Psoas muscle (tissue), 8 donors: ENCODE measurements around the gene GABRP. TPM values are rescaled to one million over a fixed set of nuclear protein-coding genes. Genes with fewer than 3 reads are reported as not detected.

Experiments used
- ATAC-seq, 4 donors: fragments of 200-7000 bp; cut with Tn5 transposase; one replicate each; pipeline ENCODE4 v1.9.1; 2020; ENCODE audit warnings: moderate library complexity in 3 of 4, mild to moderate bottlenecking in 2 of 4
- DNase-seq, 2 donors: peaks; one replicate each; pipeline ENCODE4 v3.0.0-alpha.2; 2020
- H3K27ac ChIP-seq: fragments of 200-600 bp; one replicate; pipeline ENCODE4 v1.8.0; 2022
- H3K27me3 ChIP-seq, 3 donors: fragments of 200-600 bp in 1 of 3; one replicate each; pipeline versions ENCODE4 v1.6.1 to v1.8.0; 2013 to 2022; ENCODE audit warnings: low read length in 2 of 3, mild to moderate bottlenecking in 2 of 3, moderate library complexity in 1 of 3; ENCODE audit not compliant: insufficient read depth in 3 of 3
- H3K36me3 ChIP-seq, 2 donors: fragments of 200-600 bp in 1 of 2; one replicate each; pipeline versions ENCODE4 v1.6.1 to v1.8.0; 2013 to 2022; ENCODE audit warnings: low read depth in 1 of 2, mild to moderate bottlenecking in 1 of 2, moderate library complexity in 1 of 2; ENCODE audit not compliant: insufficient read depth in 1 of 2
- H3K4me1 ChIP-seq: fragments of 200-600 bp; one replicate; pipeline ENCODE4 v1.8.0; 2022
- H3K4me3 ChIP-seq: fragments of 200-600 bp; one replicate; pipeline ENCODE4 v1.8.0; 2022; ENCODE audit warnings: mild to moderate bottlenecking
- H3K9me3 ChIP-seq: fragments of 200-600 bp; one replicate; pipeline ENCODE4 v1.8.0; 2022
- CTCF ChIP-seq: fragments of 200-600 bp; IDR thresholded peaks from one replicate; pipeline ENCODE4 v1.8.0; 2022; ENCODE audit warnings: antibody characterized with exemption
- WGBS, 3 donors: extraction: QIAGEN DNeasy Blood & Tissue Kit; methylation state at CpG; one replicate each; pipeline versions ENCODE4 v1.1.6 to v1.1.7; 2013; 5-methylcytosine and 5-hydroxymethylcytosine counted together
- intact Hi-C, 2 donors: fragments of 100-400 bp; cut with DNase I; formaldehyde crosslinking; loops; one replicate each; pipeline versions ENCODE4 v1.11.0 to v1.14.2; 2022
- polyA plus RNA-seq, 3 donors: library from polyadenylated mRNA; stranded (reverse); fragments of 200-250 nt; gene quantifications; one replicate each; pipeline ENCODE4 v1.2.3, GENCODE V29; 2013
- total RNA-seq, 4 donors: library from RNA; stranded (reverse); fragmentation: NEBNext Ultra II Directional in 2 of 4; extraction: Animal tissue kit (Norgen Biotek cat#: 25700) in 2 of 4; gene quantifications; one replicate each; pipeline versions ENCODE4 v1.2.1 to v1.2.4, GENCODE V29; 2021 to 2023
- donor health status: healthy with polysubstance abuse.
- donor health status: DM: no; HTN: no; CAD: no; lungs with moderate emphysema.
- donor health status: Bipolar disorder and iron deficiency.
- donor health status: healthy.
- donor health status: DM: yes; HTN: yes; CAD: no.
- donor health status: DM: no; HTN: no; CAD: no.
- donor health status: DM: no; HTN: no; CAD: no.
- donor health status: DM: yes; HTN: yes; CAD: no.

GABRP gene
- total and polyA plus RNA-seq, 7 donors: 0.01 to 0.08 (median 0.04) TPM; not detected in 4

- Histone ChIP-seq H3K4me1 (no peaks in the 10 kb centered on the region), H3K9me3 (no peaks in the 10 kb centered on the region), H3K27me3 (peaks cover 0 to 30% (median 8%) of the 10 kb centered on the region in 3 donors), H3K36me3 (no peaks in the 10 kb centered on the region), H3K27ac (no peak overlapping the region), H3K4me3 (no peak overlapping the region)
- TF ChIP-seq CTCF: peak; percentile 20
- intact Hi-C loops: loop anchor here in 1 of 2 donors (10.0 kb wide), 2 partner anchors 47 to 587 kb away; no protein-coding TSS in a partner anchor
- 82 to 86% (median 83%) methylated on average over 10 of the region's 10 CpGs for WGBS, 3 donors
- DNase-seq (no peak), ATAC-seq (no peak)
Measured at GRCh38 chr5:170747851-170748250, 35.7 kb upstream of the GABRP start.

GRCh38 chr5:170748951-170749471 lies 34.5 kb upstream of the GABRP start:
- intact Hi-C loops: loop anchor here in 1 of 2 donors (10.0 kb wide), 2 partner anchors 46 to 586 kb away; no protein-coding TSS in a partner anchor
- Histone ChIP-seq H3K27ac (no peak overlapping the region), H3K4me1 (no peaks in the 10 kb centered on the region), H3K9me3 (no peaks in the 10 kb centered on the region), H3K36me3 (no peaks in the 10 kb centered on the region), H3K4me3 (no peak overlapping the region), H3K27me3 (peaks cover 0 to 29% (median 7%) of the 10 kb centered on the region in 3 donors)
- ATAC-seq (no peak), DNase-seq (no peak)
- no peak for TF ChIP-seq CTCF
- 48 to 56% (median 55%) methylated on average over 13 of the region's 13 CpGs for WGBS, 3 donors

- no peak overlapping the region for H3K4me3 ChIP-seq
- no peak for ATAC-seq
- H3K4me1 ChIP-seq: no peaks in the 10 kb centered on the region
- DNase-seq: no peak
- H3K27me3 ChIP-seq: peaks cover 0 to 19% (median 5%) of the 10 kb centered on the region in 3 donors
- WGBS, 3 donors: 79 to 84% (median 81%) methylated on average over 7 of the region's 7 CpGs
- no peak for TF ChIP-seq CTCF
- no peak overlapping the region for H3K27ac ChIP-seq
- H3K36me3 ChIP-seq: no peaks in the 10 kb centered on the region
- H3K9me3 ChIP-seq: no peaks in the 10 kb centered on the region
- intact Hi-C loops: loop anchor here in 1 of 2 donors (10.0 kb wide), 2 partner anchors 45 to 585 kb away; no protein-coding TSS in a partner anchor
Measured at GRCh38 chr5:170749911-170750431, 33.6 kb upstream of the GABRP start.

GRCh38 chr5:170750791-170751190 lies 32.7 kb upstream of the GABRP start:
- no peak for TF ChIP-seq CTCF
- no peaks in the 10 kb centered on the region for H3K4me1 ChIP-seq

More at GRCh38 chr5:170750791-170751190, 32.7 kb upstream of the GABRP start:
- Histone ChIP-seq H3K9me3 (no peaks in the 10 kb centered on the region), H3K4me3 (no peak overlapping the region), H3K36me3 (no peaks in the 10 kb centered on the region), H3K27me3 (peaks cover 0 to 11% (median 0%) of the 10 kb centered on the region in 3 donors), H3K27ac (no peak overlapping the region)
- ATAC-seq (no peak), DNase-seq (no peak)
- intact Hi-C loops: no loop called here
- WGBS, 3 donors: 67 to 70% (median 69%) methylated on average over 6 of the region's 6 CpGs
